Activated CD8-positive, alpha-beta memory T cell treated with anti-CD3 and anti-CD28 coated beads for 24 hours (primary cell): ENCODE measurements around the gene RARS1.
"Not testable (repeated sequence)": the region's sequence is repeated elsewhere in the genome, so short reads cannot be mapped to it uniquely, and the experiment has no call there.

Experiments used
- DNase-seq: peaks from one replicate; pipeline ENCODE4 v3.0.0-alpha.2; 2020

Gene RARS1

GRCh38 chr5:168481330-168481788 lies 4.9 kb upstream of the RARS1 start:
- DNase-seq = no peak

- DNase-seq = no peak
Observed at GRCh38 chr5:168482361-168482760, 3.9 kb upstream of the RARS1 start.

- no peak for DNase-seq
Observed at GRCh38 chr5:168489059-168489458, 2.8 kb downstream of the RARS1 start.

- DNase-seq = no peak
Observed at GRCh38 chr5:168494057-168494555, 7.8 kb downstream of the RARS1 start.

GRCh38 chr5:168502563-168503237 lies 16.4 kb downstream of the RARS1 start:
- DNase-seq = no peak

GRCh38 chr5:168513861-168514428 lies 27.7 kb downstream of the RARS1 start:
- no peak for DNase-seq

GRCh38 chr5:168525856-168526255 lies 39.6 kb downstream of the RARS1 start:
- no peak for DNase-seq

- DNase-seq = no peak
Observed at GRCh38 chr5:168527756-168528295, 41.6 kb downstream of the RARS1 start.

- peak; percentile 62 for DNase-seq
Observed at GRCh38 chr5:168528521-168529373, 42.5 kb downstream of the RARS1 start, which contains the start of gene FBLL1. Gene FBLL1 (plus strand): TSS chr5:168529305. CDS start chr5:168529505, 200 bp downstream.

GRCh38 chr5:168529374-168530234 lies 43.3 kb downstream of the RARS1 start:
- DNase-seq = no peak

- no peak for DNase-seq
Observed at GRCh38 chr5:168530621-168531150, 44.4 kb downstream of the RARS1 start.

GRCh38 chr5:168531191-168531590 lies 44.9 kb downstream of the RARS1 start:
- DNase-seq = no peak

- no peak for DNase-seq
Observed at GRCh38 chr5:168531987-168532864, 46.0 kb downstream of the RARS1 start.

- DNase-seq = not testable (repeated sequence)
Observed at GRCh38 chr5:168534351-168534750, 48.1 kb downstream of the RARS1 start.

- DNase-seq = no peak
Observed at GRCh38 chr5:168537176-168537575, 50.9 kb downstream of the RARS1 start.

- no peak for DNase-seq
Observed at GRCh38 chr5:168549554-168549953, 63.3 kb downstream of the RARS1 start.

GRCh38 chr5:168550656-168551055 lies 64.4 kb downstream of the RARS1 start:
- no peak for DNase-seq

- no peak for DNase-seq
Observed at GRCh38 chr5:168552146-168552545, 65.9 kb downstream of the RARS1 start.

GRCh38 chr5:168553377-168554130 lies 67.3 kb downstream of the RARS1 start:
- DNase-seq = no peak

GRCh38 chr5:168557389-168557788 lies 71.1 kb downstream of the RARS1 start:
- DNase-seq = no peak
